ENCODE data around the gene TWSG1. TPM values are rescaled to one million over a fixed set of nuclear protein-coding genes. Genes with fewer than 3 reads are reported as not detected.

The TWSG1 gene
- total RNA-seq, 1 donor from 2014 or later: 20.0 TPM

GRCh38 chr18:9403795-9404564 is 69.4 kb downstream of the TWSG1 start:
- no peak for TF ChIP-seq CTCF (IDR thresholded peaks at IDR 0.05; ENCODE audit: unreplicated experiment)
- no peak for DNase-seq (ENCODE audit: low spot score)
- Mint-ChIP-seq H3K4me3 (ENCODE audit: unreplicated experiment) (no peak overlapping the region), H3K9me3 (ENCODE audit: unreplicated experiment) (no peaks in the 10 kb centered on the region), H3K36me3 (ENCODE audit: low read depth, unreplicated experiment) (peaks cover 5% of the 10 kb centered on the region), H3K27ac (ENCODE audit: unreplicated experiment) (no peak overlapping the region), H3K4me1 (ENCODE audit: unreplicated experiment) (peaks cover 2% of the 10 kb centered on the region), H3K27me3 (ENCODE audit: unreplicated experiment) (peaks cover 2% of the 10 kb centered on the region)

- Mint-ChIP-seq H3K9me3 (ENCODE audit: unreplicated experiment) (no peaks in the 10 kb centered on the region), H3K27me3 (ENCODE audit: unreplicated experiment) (peaks cover 2% of the 10 kb centered on the region), H3K4me1 (ENCODE audit: unreplicated experiment) (peaks cover 2% of the 10 kb centered on the region), H3K27ac (ENCODE audit: unreplicated experiment) (no peak overlapping the region), H3K36me3 (ENCODE audit: low read depth, unreplicated experiment) (peaks cover 5% of the 10 kb centered on the region), H3K4me3 (ENCODE audit: unreplicated experiment) (no peak overlapping the region)
- no peak for TF ChIP-seq CTCF (IDR thresholded peaks at IDR 0.05; ENCODE audit: unreplicated experiment)
- no peak for DNase-seq (ENCODE audit: low spot score)
These were observed 70.0 kb downstream of the TWSG1 start for GRCh38 chr18:9404565-9405060.

GRCh38 chr18:9405130-9405529 is 70.6 kb downstream of the TWSG1 start:
- peaks cover 5% of the 10 kb centered on the region for H3K36me3 Mint-ChIP-seq (ENCODE audit: low read depth, unreplicated experiment)
- no peak for TF ChIP-seq CTCF (IDR thresholded peaks at IDR 0.05; ENCODE audit: unreplicated experiment)
- H3K4me3 Mint-ChIP-seq (ENCODE audit: unreplicated experiment): no peak overlapping the region
- no peak overlapping the region for H3K27ac Mint-ChIP-seq (ENCODE audit: unreplicated experiment)
- H3K27me3 Mint-ChIP-seq (ENCODE audit: unreplicated experiment): peaks cover 2% of the 10 kb centered on the region
- no peak for DNase-seq (ENCODE audit: low spot score)
- H3K9me3 Mint-ChIP-seq (ENCODE audit: unreplicated experiment): no peaks in the 10 kb centered on the region
- H3K4me1 Mint-ChIP-seq (ENCODE audit: unreplicated experiment): peaks cover 2% of the 10 kb centered on the region

- Mint-ChIP-seq H3K4me3 (ENCODE audit: unreplicated experiment) (no peak overlapping the region), H3K4me1 (ENCODE audit: unreplicated experiment) (peaks cover 2% of the 10 kb centered on the region), H3K9me3 (ENCODE audit: unreplicated experiment) (no peaks in the 10 kb centered on the region), H3K27ac (ENCODE audit: unreplicated experiment) (no peak overlapping the region), H3K36me3 (ENCODE audit: low read depth, unreplicated experiment) (peaks cover 5% of the 10 kb centered on the region), H3K27me3 (ENCODE audit: unreplicated experiment) (peaks cover 2% of the 10 kb centered on the region)
- TF ChIP-seq CTCF (IDR thresholded peaks at IDR 0.05; ENCODE audit: unreplicated experiment): no peak
- no peak for DNase-seq (ENCODE audit: low spot score)
These were observed 71.4 kb downstream of the TWSG1 start for GRCh38 chr18:9405977-9406376.

- no peak for TF ChIP-seq CTCF (IDR thresholded peaks at IDR 0.05; ENCODE audit: unreplicated experiment)
- H3K27me3 Mint-ChIP-seq (ENCODE audit: unreplicated experiment): no peaks in the 10 kb centered on the region
- no peak overlapping the region for H3K27ac Mint-ChIP-seq (ENCODE audit: unreplicated experiment)
- H3K9me3 Mint-ChIP-seq (ENCODE audit: unreplicated experiment): no peaks in the 10 kb centered on the region
- H3K4me1 Mint-ChIP-seq (ENCODE audit: unreplicated experiment): no peaks in the 10 kb centered on the region
- DNase-seq (ENCODE audit: low spot score): no peak
- H3K36me3 Mint-ChIP-seq (ENCODE audit: low read depth, unreplicated experiment): no peaks in the 10 kb centered on the region
- H3K4me3 Mint-ChIP-seq (ENCODE audit: unreplicated experiment): no peak overlapping the region
These were observed 75.9 kb downstream of the TWSG1 start for GRCh38 chr18:9410515-9410914.

Data from endothelial cell (in vitro differentiated cells).